Lower lobe of right lung (tissue), 2 donors: ENCODE measurements around the gene SPATA1. TPM values are rescaled to one million over a fixed set of nuclear protein-coding genes. Genes with fewer than 3 reads are reported as not detected.
A peak's percentile ranks its signal among the peaks of the same experiment; 100 is the strongest.

Experiments
- ATAC-seq, 2 donors: fragments of 200-7000 bp; cut with Tn5 transposase; one replicate each; pipeline ENCODE4 v1.9.1; 2020 to 2022; ENCODE audit warnings: mild to moderate bottlenecking in 2 of 2, moderate library complexity in 2 of 2
- DNase-seq: peaks from one replicate; pipeline ENCODE4 v3.0.0-alpha.2; 2020
- H3K27ac ChIP-seq: fragments of 200-600 bp; one replicate; pipeline ENCODE4 v1.8.0; 2022
- H3K27me3 ChIP-seq: fragments of 200-600 bp; one replicate; pipeline ENCODE4 v1.8.0; 2022; ENCODE audit warnings: low read depth
- H3K36me3 ChIP-seq: fragments of 200-600 bp; one replicate; pipeline ENCODE4 v1.8.0; 2022; ENCODE audit warnings: mild to moderate bottlenecking
- H3K4me1 ChIP-seq: fragments of 200-600 bp; one replicate; pipeline ENCODE4 v1.8.0; 2022
- H3K4me3 ChIP-seq: fragments of 200-600 bp; one replicate; pipeline ENCODE4 v1.8.0; 2022; ENCODE audit warnings: mild to moderate bottlenecking
- H3K9me3 ChIP-seq: fragments of 200-600 bp; one replicate; pipeline ENCODE4 v1.8.0; 2022
- CTCF ChIP-seq: fragments of 200-600 bp; IDR thresholded peaks from one replicate; pipeline ENCODE4 v1.8.0; 2022; ENCODE audit warnings: antibody characterized with exemption, mild to moderate bottlenecking
- intact Hi-C: fragments of 100-400 bp; cut with DNase I; formaldehyde crosslinking; loops from one replicate; pipeline ENCODE4 v1.11.0; 2022
- total RNA-seq: library from RNA; stranded (reverse); fragmentation: NEBNext Ultra II Directional; extraction: Animal tissue kit (Norgen Biotek cat#: 25700); gene quantifications from one replicate; pipeline ENCODE4 v1.2.1, GENCODE V29; 2021
- donor health status: DM: no; HTN: yes; CAD: no; lungs with severe emphysema.

SPATA1 gene
- total RNA-seq, 1 donor from 2014 or later: 2.5 TPM

DNA sequence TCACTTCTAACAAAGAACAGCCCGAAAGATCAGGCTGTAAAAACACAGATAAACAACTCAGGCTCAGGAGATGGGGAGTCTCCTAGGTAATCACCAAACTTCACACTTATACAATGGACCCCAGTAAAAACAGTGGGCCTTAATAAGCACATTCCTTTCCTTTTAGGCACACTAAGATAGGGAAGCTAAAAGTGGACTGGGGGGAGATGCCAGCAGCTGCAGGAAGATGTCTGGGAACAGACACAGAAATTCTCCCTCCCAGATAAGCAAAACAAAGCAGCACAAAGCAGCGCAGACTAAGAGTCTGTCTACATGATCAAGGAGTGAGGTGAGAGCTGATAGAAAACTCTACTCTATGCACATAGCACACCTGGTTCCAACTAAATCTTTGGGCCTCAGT is 97.0 kb downstream of the SPATA1 start:
- Histone ChIP-seq H3K27ac (no peak overlapping the region), H3K4me1 (no peaks in the 10 kb centered on the region), H3K27me3 (no peaks in the 10 kb centered on the region), H3K9me3 (peaks cover 10% of the 10 kb centered on the region), H3K36me3 (no peaks in the 10 kb centered on the region), H3K4me3 (no peak overlapping the region)
- intact Hi-C loops: no loop called here
- ATAC-seq: no peak
- TF ChIP-seq CTCF: no peak
- DNase-seq: no peak

GRCh38 chr1:84603941-84604830 is 98.0 kb downstream of the SPATA1 start:
- H3K27ac ChIP-seq: no peak overlapping the region
- peak in 1 of 2 donors; percentile 41 for ATAC-seq
- H3K4me1 ChIP-seq: no peaks in the 10 kb centered on the region
- no peaks in the 10 kb centered on the region for H3K27me3 ChIP-seq
- peak; percentile 31 for TF ChIP-seq CTCF
- H3K9me3 ChIP-seq: peaks cover 10% of the 10 kb centered on the region
- H3K36me3 ChIP-seq: no peaks in the 10 kb centered on the region
- no peak for DNase-seq
- H3K4me3 ChIP-seq: peak overlapping the region; percentile 21
- intact Hi-C loops: no loop called here

DNA sequence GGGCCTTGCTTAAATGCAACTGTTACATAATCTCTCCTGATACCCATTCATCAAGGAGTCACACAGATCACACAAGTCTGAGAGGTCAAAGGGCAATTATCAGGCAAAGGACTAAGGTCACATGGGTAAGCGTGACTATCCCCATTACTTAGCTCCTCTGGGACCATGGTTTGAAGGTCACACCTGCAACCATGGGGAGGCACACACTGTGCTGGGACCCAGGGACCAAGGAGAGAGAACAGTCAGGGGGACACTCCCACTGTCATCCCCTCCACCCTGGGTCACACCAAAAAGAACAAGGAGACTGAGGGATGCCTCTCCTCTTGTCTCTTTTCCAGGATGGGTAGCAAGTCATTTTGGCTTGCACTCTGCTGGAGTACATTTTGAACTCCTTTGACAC is 99.0 kb downstream of the SPATA1 start:
- no peak for TF ChIP-seq CTCF
- intact Hi-C loops: no loop called here
- Histone ChIP-seq H3K9me3 (peaks cover 10% of the 10 kb centered on the region), H3K27ac (no peak overlapping the region), H3K4me1 (no peaks in the 10 kb centered on the region), H3K4me3 (no peak overlapping the region), H3K27me3 (no peaks in the 10 kb centered on the region), H3K36me3 (no peaks in the 10 kb centered on the region)
- ATAC-seq (no peak), DNase-seq (no peak)

- intact Hi-C loops: no loop called here
- Histone ChIP-seq H3K4me1 (no peaks in the 10 kb centered on the region), H3K27me3 (no peaks in the 10 kb centered on the region), H3K9me3 (peaks cover 10% of the 10 kb centered on the region), H3K36me3 (no peaks in the 10 kb centered on the region), H3K4me3 (no peak overlapping the region), H3K27ac (no peak overlapping the region)
- ATAC-seq (no peak), DNase-seq (no peak)
- no peak for TF ChIP-seq CTCF
Measured at GRCh38 chr1:84606977-84607376, 100.8 kb downstream of the SPATA1 start.

DNA sequence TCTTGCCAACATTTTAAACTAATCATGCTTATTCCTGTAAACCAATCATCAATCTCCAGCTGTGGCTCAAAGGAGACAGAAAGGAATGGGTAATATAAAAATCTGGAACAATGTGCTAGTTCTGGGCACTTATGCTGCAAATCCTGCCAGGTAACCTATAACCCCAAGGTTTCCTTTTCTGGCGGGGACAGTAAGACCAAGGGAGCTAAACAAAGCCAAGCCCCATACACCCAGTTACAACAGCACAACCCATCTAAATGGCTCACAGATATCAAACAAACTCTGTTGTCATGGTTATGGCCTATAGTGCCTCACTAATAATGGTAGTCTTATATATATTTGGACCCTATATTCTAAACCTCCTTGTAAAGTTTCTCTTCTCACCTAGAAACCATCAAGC is 104.9 kb downstream of the SPATA1 start:
- H3K27me3 ChIP-seq: no peaks in the 10 kb centered on the region
- H3K9me3 ChIP-seq: no peaks in the 10 kb centered on the region
- intact Hi-C loops: no loop called here
- no peak overlapping the region for H3K4me3 ChIP-seq
- H3K4me1 ChIP-seq: no peaks in the 10 kb centered on the region
- DNase-seq (no peak), ATAC-seq (no peak)
- H3K36me3 ChIP-seq: no peaks in the 10 kb centered on the region
- no peak for TF ChIP-seq CTCF
- no peak overlapping the region for H3K27ac ChIP-seq
